Neuron (in vitro differentiated cells): ENCODE measurements around the gene KCNAB2.

ENCODE experiments used
- H2AFZ ChIP-seq: one replicate; pipeline ENCODE4 v1.6.1; 2013; ENCODE audit warnings: low read depth, mild to moderate bottlenecking, inconsistent platforms, low read length, moderate library complexity
- H3K27me3 ChIP-seq: one replicate; pipeline ENCODE4 v1.6.1; 2013; ENCODE audit warnings: low read length; ENCODE audit not compliant: insufficient read depth
- H3K36me3 ChIP-seq: one replicate; pipeline ENCODE4 v1.6.1; 2013; ENCODE audit warnings: low read length; ENCODE audit not compliant: insufficient read depth
- H3K4me1 ChIP-seq: one replicate; pipeline ENCODE4 v1.6.1; 2013; ENCODE audit warnings: low read length; ENCODE audit not compliant: insufficient read depth
- H3K4me3 ChIP-seq: 2 replicates; pipeline ENCODE4 v1.5.1; 2013; ENCODE audit warnings: mild to moderate bottlenecking, low read length, moderate library complexity
- H3K9me3 ChIP-seq: one replicate; pipeline ENCODE4 v1.6.1; 2013; ENCODE audit warnings: low read length

The KCNAB2 gene

DNA sequence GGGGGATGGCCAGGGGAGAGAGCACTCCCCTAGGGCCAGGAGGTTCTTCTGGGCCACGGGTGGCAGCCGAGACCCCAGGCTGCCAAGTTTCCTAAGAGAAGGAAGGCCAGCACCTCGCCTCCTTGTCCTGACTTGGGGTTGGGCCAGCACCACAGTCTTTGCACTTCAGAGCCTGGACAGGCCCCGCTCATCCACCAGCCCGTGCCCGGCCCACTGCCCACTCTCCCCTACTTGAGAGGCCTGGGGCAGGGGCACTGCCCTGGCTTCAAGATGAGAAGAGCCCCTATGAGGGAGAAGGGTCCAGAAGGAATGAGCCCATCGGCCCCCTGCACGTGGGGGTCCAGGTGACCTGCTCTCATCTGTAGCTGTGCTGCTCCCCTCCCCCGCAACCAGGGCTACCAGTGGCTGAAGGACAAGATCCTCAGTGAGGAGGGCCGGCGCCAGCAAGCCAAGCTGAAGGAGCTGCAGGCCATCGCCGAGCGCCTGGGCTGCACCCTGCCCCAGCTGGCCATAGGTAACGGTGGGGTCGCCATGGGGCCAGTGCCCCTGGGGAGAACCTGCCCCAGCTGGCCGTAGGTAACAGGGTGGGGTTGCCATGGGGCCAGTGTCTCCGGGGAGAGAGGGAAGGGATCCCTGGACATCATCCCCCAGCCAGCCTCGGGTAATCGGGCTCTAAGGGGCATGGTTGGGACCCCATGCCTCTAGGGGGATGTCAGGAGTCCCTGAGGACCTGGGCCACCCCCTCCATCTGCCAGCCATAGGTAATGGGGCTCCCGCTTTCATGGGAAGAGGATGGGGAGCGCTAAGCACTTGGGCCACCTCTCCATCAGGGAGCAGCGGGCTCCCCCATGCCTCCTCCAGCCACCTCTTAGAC is 50.8 kb downstream of the KCNAB2 start:
- no peaks in the 10 kb centered on the region for H3K9me3 ChIP-seq
- H3K4me3 ChIP-seq: no peak overlapping the region
- H3K27me3 ChIP-seq: peaks cover 18% of the 10 kb centered on the region
- H3K36me3 ChIP-seq: no peaks in the 10 kb centered on the region
- peaks cover 13% of the 10 kb centered on the region for H3K4me1 ChIP-seq
- H2AFZ ChIP-seq: no peak overlapping the region

DNA sequence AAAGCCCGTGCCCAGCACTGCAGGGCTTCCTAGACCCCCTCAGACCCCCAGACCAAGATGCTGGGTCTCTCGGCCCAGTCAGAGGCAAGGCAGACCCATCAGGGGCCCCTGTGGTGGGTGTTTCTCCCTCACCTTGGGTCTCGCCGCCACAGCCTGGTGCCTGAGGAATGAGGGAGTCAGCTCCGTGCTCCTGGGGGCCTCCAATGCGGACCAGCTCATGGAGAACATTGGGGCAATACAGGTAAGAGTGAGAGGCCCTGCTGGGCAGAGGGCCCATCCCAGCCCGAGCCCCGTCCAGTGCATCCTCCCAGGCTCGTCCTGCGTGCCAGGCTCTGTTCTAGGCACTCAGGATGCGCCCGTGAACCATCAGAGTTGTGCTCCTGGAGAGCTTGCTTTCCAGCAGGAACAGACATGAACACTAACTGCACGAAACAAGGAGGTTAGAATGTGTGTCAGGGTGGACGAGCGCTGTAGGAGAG is 51.5 kb downstream of the KCNAB2 start:
- Histone ChIP-seq H3K36me3 (no peaks in the 10 kb centered on the region), H2AFZ (no peak overlapping the region), H3K9me3 (no peaks in the 10 kb centered on the region)

DNA sequence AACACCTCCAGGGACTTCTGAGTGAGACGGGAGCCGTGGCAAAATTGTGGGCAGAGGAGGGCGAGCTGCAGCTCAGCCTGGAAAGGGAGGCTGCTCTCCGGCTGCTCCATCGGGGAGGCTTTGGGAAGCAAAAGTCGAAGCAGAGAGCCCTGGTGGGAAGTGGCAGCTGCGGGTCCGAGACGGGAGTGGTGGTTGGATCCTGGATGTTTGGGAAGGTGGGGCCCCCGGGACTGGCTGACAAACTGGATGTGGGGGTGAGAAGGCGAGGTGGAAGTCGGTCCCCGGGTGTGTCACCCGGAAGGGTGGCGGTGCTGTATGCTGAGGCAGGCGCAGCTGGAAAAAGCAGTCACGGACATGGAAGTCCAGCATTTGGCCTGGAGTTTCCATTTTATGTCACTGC is 52.1 kb downstream of the KCNAB2 start:
- Histone ChIP-seq H3K36me3 (no peaks in the 10 kb centered on the region), H3K27me3 (peaks cover 15% of the 10 kb centered on the region), H3K4me1 (peaks cover 13% of the 10 kb centered on the region), H2AFZ (no peak overlapping the region), H3K9me3 (no peaks in the 10 kb centered on the region), H3K4me3 (no peak overlapping the region)

More for the DNA sequence above, 51.5 kb downstream of the KCNAB2 start:
- no peak overlapping the region for H3K4me3 ChIP-seq
- H3K4me1 ChIP-seq: peaks cover 13% of the 10 kb centered on the region
- H3K27me3 ChIP-seq: peaks cover 13% of the 10 kb centered on the region

DNA sequence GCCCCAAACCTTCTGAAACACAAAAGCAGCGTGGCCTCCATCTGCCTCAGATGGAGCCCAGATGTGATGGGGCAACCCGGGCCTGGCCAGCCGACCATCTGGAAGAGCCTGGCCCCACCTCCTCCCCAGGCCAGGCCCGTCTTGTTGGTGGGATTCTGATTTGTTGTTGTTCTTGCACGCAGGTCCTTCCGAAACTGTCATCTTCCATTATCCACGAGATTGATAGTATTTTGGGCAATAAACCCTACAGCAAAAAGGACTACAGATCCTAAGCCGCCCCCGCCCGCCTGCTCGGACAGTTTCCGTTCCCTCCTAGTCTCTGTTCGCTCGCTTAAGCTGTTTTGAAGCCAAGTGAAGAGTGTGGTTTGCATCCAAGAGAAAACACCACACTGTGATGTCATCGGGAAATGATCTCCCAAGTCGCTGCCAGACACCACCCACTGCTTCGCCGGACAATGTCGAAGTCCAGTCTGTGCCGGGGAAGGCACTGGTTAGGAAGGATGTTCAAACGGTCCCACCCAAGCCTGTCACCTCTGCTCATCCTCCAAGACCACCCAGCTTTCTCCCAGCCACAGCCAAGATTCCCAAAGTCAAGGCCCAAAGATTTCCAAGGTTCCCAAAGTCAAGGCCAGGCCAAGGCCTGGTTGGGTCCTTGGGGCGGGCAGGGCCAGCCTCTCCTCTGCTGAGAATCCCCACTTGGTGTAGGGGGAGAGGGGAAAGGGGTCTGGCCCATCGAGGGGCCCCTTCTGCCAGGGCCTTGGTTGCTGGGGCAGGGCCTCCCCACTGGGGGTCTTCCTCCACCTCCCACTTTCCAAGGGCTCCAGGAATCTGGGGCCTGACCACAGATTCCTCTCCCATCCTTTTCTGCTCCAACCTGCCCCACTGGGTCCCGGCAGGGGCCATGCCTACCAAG is 52.9 kb downstream of the KCNAB2 start:
- Histone ChIP-seq H3K36me3 (no peaks in the 10 kb centered on the region), H2AFZ (no peak overlapping the region), H3K27me3 (peaks cover 18% of the 10 kb centered on the region), H3K9me3 (no peaks in the 10 kb centered on the region), H3K4me1 (peaks cover 13% of the 10 kb centered on the region), H3K4me3 (no peak overlapping the region)

DNA sequence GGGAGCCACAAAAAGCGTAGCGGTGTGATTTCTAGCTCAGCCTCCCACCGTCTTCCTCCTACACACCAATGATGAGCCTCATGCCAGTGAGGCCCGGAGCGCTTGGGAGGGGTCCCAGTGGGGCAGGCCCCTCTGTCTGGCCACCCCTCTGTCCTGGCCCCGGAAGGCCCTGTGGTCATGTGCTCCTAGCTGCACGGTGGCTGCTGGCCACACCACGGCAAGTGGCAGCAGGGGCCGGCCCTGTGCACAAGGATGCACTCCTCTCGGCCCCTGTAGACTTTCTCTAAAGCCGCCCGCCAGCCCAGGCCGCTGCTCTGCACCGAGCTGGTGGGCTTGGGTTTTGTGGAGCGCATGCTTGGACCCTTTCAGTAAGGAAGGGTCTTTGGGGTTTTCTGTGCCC is 53.6 kb downstream of the KCNAB2 start:
- Histone ChIP-seq H3K4me1 (peaks cover 13% of the 10 kb centered on the region), H2AFZ (no peak overlapping the region), H3K4me3 (no peak overlapping the region), H3K9me3 (no peaks in the 10 kb centered on the region), H3K27me3 (peaks cover 20% of the 10 kb centered on the region), H3K36me3 (no peaks in the 10 kb centered on the region)

DNA sequence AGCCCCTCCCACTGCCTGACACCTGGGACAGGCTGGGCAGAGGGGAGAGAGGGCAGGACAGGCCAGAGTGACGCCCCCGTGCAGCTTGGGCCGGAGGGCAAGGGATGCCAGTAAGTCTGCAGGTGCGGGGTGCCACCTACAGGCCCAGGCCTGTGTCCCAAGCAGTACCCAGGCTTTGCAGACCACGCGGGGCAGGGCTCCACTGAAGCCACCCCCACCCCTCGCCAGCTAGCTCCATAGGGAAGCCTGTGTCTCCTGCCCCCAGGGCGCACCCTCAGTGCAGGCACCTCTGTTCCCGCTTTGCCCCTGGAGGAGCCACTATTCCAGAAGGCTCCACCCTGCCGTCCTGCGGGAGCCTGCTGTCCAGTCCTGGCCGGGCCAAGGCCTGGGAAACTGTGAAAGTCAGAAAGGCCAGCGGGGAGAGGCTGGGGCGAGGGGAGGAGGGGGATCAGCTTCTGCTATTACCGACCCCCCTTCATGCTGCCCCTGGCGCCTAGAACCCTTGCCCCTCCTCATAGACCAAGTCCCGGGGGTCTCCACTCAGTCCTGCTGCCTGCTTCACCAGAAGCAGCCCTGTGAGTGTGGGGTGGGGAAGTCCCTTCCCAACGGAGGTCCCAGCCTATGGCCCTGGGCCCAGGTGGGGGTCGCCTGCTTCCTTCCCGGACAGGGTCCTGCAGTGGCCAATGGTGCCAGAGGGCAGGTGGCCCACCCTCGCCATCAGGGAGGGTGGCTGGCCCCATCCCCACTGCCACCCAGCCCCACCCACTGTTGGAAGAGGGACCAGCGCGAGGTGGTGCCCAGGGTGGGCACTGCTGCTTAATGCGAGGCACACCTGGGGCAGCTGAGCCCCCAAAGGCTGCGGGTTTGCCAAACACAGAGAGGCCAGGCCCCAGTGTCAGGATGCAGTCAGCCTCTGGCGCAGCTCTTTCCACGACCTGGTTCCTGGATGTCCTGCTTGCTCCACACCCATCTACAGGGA is 54.4 kb downstream of the KCNAB2 start:
- Histone ChIP-seq H3K9me3 (no peaks in the 10 kb centered on the region), H3K36me3 (no peaks in the 10 kb centered on the region), H3K4me3 (no peak overlapping the region), H3K4me1 (peaks cover 13% of the 10 kb centered on the region), H3K27me3 (peaks cover 20% of the 10 kb centered on the region), H2AFZ (no peak overlapping the region)

DNA sequence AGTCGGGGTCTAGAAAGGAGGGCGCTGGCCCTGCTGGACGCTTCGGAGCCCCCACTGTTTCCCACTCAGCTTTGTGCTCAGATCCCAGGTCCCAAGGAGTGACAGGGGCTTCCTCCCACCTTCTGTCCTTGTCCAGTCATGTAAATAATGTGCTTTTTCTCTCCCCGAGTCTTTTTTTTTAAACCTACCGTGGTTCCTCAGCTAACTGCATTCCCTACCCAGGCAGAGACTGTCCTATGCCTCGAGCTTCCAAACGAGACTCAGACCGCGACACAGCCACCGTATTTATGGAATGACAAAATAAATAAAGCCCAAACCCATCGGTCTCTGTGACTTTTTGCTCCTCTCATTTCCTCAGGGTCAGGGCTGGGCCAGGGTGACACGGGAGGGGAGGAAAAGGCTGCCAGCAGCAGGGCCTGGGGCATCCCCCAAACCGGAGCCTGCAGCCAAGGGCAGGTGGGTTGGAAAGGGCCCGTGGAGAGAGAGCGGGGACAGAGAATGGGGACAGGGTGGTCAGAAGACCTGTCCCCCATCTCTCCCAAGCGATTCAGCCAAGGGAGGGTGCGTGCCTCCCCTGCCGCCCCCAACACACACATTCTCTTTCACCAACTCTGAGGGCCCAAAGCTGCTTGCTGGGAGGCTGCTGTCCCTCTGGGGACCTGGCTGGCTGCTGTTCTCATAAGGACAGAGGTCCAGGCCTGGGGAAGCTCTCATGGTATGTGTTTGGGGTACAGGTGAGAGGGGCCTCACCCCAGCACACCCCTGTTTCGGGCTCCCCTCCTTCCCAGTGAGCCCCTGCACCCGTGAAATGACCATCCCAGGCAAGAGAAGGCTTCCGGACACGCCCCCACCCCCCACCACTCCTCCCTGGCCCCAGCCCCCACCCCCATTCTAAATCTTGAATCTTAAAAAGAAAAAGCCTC is 55.4 kb downstream of the KCNAB2 start:
- H2AFZ ChIP-seq: no peak overlapping the region
- peaks cover 24% of the 10 kb centered on the region for H3K27me3 ChIP-seq
- H3K9me3 ChIP-seq: no peaks in the 10 kb centered on the region
- H3K4me3 ChIP-seq: no peak overlapping the region
- H3K36me3 ChIP-seq: no peaks in the 10 kb centered on the region
- peaks cover 13% of the 10 kb centered on the region for H3K4me1 ChIP-seq

DNA sequence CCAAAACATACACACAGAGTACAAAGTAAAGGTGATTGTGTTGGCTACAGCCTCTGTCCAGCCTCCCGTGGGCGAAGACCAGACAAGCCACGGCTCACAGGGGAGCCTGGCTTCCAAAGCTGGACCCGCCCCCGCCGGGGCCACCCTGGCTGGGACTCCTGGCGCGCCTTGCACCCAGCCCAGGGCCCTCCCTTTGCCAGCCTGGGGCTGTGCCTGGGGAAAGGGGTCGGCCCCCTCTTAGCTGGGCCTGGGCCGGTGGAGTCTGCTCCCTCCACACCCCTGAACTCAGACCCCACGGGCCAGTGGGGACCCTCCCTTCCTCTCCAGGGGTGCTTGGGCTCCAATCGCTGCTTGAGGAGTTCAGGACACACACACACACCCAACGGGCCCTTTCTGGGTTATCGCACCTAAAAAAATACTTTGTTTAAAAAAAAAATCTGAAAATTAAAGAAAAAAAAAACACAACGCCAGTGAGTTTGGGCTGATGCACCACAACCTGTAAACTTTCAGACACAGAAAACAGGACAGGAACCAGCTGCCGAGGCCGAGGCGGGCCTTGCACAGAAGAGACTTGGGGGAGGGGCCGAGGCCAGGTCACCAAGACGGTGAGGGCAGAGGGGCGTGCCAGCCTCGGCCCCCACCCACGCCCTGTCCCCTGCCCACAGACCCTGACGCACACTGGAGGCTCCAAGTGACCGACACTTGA is 56.3 kb downstream of the KCNAB2 start:
- H3K4me3 ChIP-seq: no peak overlapping the region
- H3K27me3 ChIP-seq: peaks cover 24% of the 10 kb centered on the region
- no peaks in the 10 kb centered on the region for H3K9me3 ChIP-seq
- peaks cover 13% of the 10 kb centered on the region for H3K4me1 ChIP-seq
- H3K36me3 ChIP-seq: no peaks in the 10 kb centered on the region
- no peak overlapping the region for H2AFZ ChIP-seq

DNA sequence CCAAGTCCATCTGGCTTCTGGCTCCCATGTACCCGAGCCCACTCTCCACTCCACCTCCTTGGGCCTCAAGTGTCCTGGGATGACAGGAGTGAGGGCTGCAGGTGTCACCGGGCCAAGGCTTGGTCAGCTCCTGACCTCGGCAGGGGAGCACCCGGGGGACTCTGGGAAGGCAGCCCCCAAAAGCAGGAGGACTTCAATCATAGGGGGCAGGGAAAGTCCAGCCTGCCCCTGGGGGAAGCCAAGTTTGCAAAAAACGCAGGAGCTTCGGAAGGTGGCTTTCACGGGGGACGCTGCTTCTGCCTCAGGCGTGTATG is 56.8 kb downstream of the KCNAB2 start:
- Histone ChIP-seq H3K27me3 (peaks cover 24% of the 10 kb centered on the region), H3K4me1 (peaks cover 13% of the 10 kb centered on the region), H3K36me3 (no peaks in the 10 kb centered on the region), H2AFZ (no peak overlapping the region), H3K9me3 (no peaks in the 10 kb centered on the region), H3K4me3 (no peak overlapping the region)

DNA sequence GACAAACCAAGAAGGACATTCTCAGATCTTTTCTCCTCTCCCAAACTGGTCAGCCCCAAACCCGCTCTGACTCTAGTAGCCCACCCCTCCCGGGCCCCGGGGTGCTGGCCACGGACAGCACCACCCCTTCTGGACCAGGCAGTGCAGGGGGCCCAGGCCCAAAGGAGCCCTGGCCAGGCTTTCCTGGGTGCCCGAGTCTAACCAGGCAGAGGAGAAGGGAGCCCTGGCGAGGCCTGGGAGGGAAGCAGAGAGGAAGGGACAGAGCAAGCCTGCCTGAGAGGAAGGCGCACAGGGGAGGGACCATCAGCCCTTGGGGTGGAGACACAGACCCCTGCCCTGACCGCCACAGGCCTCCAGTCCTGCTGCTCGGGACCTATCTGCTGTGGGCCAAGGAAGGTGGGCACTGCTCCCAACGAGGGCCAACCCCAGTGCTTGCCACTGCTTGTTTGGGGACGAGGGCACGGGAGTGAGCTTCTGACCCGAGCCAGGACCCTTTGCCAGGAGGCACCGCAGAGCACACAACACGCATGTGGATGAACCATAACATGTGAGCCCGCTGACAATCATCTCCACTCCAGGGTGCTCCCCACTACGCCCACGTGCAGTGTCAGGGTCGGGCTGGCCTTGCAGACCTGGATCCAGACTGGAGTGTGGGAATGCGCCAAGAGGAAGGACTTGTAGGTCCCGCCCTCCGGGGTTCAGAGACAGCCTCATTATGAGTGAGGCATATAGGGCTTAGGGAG is 57.6 kb downstream of the KCNAB2 start:
- Histone ChIP-seq H3K36me3 (no peaks in the 10 kb centered on the region), H2AFZ (no peak overlapping the region), H3K9me3 (no peaks in the 10 kb centered on the region), H3K27me3 (peaks cover 24% of the 10 kb centered on the region), H3K4me3 (no peak overlapping the region), H3K4me1 (peaks cover 13% of the 10 kb centered on the region)
